Activated T-cell treated with anti-CD3 and anti-CD28 coated beads for 1 hour (primary cell): ENCODE measurements around the gene NRCAM.

ENCODE experiments used
- DNase-seq: peaks from one replicate; pipeline ENCODE4 v3.0.0-alpha.2; 2020; ENCODE audit warnings: low read depth

Gene NRCAM

GRCh38 chr7:108459922-108460551 is 3.8 kb upstream of the NRCAM start:
- no peak for DNase-seq

- no peak for DNase-seq
Measured at GRCh38 chr7:108457871-108458270, 1.6 kb upstream of the NRCAM start.

- no peak for DNase-seq
Measured at GRCh38 chr7:108456845-108457540, 757 bp upstream of the NRCAM start.

GRCh38 chr7:108455551-108455997 is 662 bp downstream of the NRCAM start:
- no peak for DNase-seq

GRCh38 chr7:108454674-108455550 is 1.3 kb downstream of the NRCAM start:
- no peak for DNase-seq

GRCh38 chr7:108454317-108454673 is 1.9 kb downstream of the NRCAM start:
- DNase-seq, result no peak

GRCh38 chr7:108453320-108453719 is 2.9 kb downstream of the NRCAM start:
- no peak for DNase-seq

GRCh38 chr7:108452707-108453106 is 3.5 kb downstream of the NRCAM start:
- no peak for DNase-seq

GRCh38 chr7:108451296-108451848 is 4.9 kb downstream of the NRCAM start:
- DNase-seq, result no peak

GRCh38 chr7:108450160-108450559 is 6.1 kb downstream of the NRCAM start:
- no peak for DNase-seq

- no peak for DNase-seq
Measured at GRCh38 chr7:108449521-108449920, 6.7 kb downstream of the NRCAM start.

GRCh38 chr7:108448584-108449505 is 7.4 kb downstream of the NRCAM start:
- DNase-seq, result no peak

- no peak for DNase-seq
Measured at GRCh38 chr7:108442039-108442568, 14.1 kb downstream of the NRCAM start.

- DNase-seq, result no peak
Measured at GRCh38 chr7:108441392-108441955, 14.8 kb downstream of the NRCAM start.

GRCh38 chr7:108440613-108441012 is 15.6 kb downstream of the NRCAM start:
- no peak for DNase-seq

GRCh38 chr7:108436906-108437305 is 19.3 kb downstream of the NRCAM start:
- DNase-seq, result no peak

- no peak for DNase-seq
Measured at GRCh38 chr7:108434010-108434409, 22.2 kb downstream of the NRCAM start.

- no peak for DNase-seq
Measured at GRCh38 chr7:108431099-108431498, 25.1 kb downstream of the NRCAM start.

- DNase-seq, result no peak
Measured at GRCh38 chr7:108430664-108431063, 25.6 kb downstream of the NRCAM start.

GRCh38 chr7:108427766-108428165 is 28.5 kb downstream of the NRCAM start:
- no peak for DNase-seq

- no peak for DNase-seq
Measured at GRCh38 chr7:108425714-108426275, 30.4 kb downstream of the NRCAM start.
